Stimulated activated CD8-positive, alpha-beta memory T cell treated with anti-CD3 and anti-CD28 coated beads, Interleukin-12 subunit alpha, Interleukin-12 subunit beta, amount 100 ng/mL, for 24 hours (primary cell): ENCODE measurements around the gene TCERG1L.

Experiments used
- DNase-seq: peaks from one replicate; pipeline ENCODE4 v3.0.0-alpha.2; 2020; ENCODE audit errors: extremely low read depth

The TCERG1L gene

GRCh38 chr10:131270461-131271190 is 40.9 kb downstream of the TCERG1L start:
- no peak for DNase-seq

GRCh38 chr10:131269776-131270460 is 41.6 kb downstream of the TCERG1L start:
- DNase-seq, result no peak

- DNase-seq, result no peak
Measured at GRCh38 chr10:131267814-131268095, 43.8 kb downstream of the TCERG1L start.

- no peak for DNase-seq
Measured at GRCh38 chr10:131266936-131267813, 44.3 kb downstream of the TCERG1L start.

- no peak for DNase-seq
Measured at GRCh38 chr10:131264110-131264788, 47.3 kb downstream of the TCERG1L start.

GRCh38 chr10:131261890-131262475 is 49.5 kb downstream of the TCERG1L start:
- DNase-seq, result no peak

- DNase-seq, result no peak
Measured at GRCh38 chr10:131260452-131261211, 50.9 kb downstream of the TCERG1L start.

GRCh38 chr10:131260031-131260430 is 51.5 kb downstream of the TCERG1L start:
- DNase-seq, result no peak

- DNase-seq, result no peak
Measured at GRCh38 chr10:131259535-131259934, 52.0 kb downstream of the TCERG1L start.

GRCh38 chr10:131258256-131258655 is 53.3 kb downstream of the TCERG1L start:
- DNase-seq, result no peak

GRCh38 chr10:131257027-131257426 is 54.5 kb downstream of the TCERG1L start:
- DNase-seq, result no peak

GRCh38 chr10:131254859-131255252 is 56.7 kb downstream of the TCERG1L start:
- no peak for DNase-seq

- DNase-seq, result no peak
Measured at GRCh38 chr10:131253931-131254858, 57.3 kb downstream of the TCERG1L start.

GRCh38 chr10:131252567-131253276 is 58.8 kb downstream of the TCERG1L start:
- DNase-seq, result no peak

- no peak for DNase-seq
Measured at GRCh38 chr10:131251146-131251541, 60.4 kb downstream of the TCERG1L start.

- DNase-seq, result no peak
Measured at GRCh38 chr10:131250454-131251145, 60.9 kb downstream of the TCERG1L start.

GRCh38 chr10:131249955-131250344 is 61.6 kb downstream of the TCERG1L start:
- DNase-seq, result no peak

GRCh38 chr10:131249238-131249954 is 62.1 kb downstream of the TCERG1L start:
- DNase-seq, result no peak
